ENCODE measurements around the gene FGGY. TPM values are rescaled to one million over a fixed set of nuclear protein-coding genes. Genes with fewer than 3 reads are reported as not detected.

The FGGY gene
- total and polyA plus RNA-seq, 4 donors: 9.0 to 44.4 (median 21.1) TPM

DNA sequence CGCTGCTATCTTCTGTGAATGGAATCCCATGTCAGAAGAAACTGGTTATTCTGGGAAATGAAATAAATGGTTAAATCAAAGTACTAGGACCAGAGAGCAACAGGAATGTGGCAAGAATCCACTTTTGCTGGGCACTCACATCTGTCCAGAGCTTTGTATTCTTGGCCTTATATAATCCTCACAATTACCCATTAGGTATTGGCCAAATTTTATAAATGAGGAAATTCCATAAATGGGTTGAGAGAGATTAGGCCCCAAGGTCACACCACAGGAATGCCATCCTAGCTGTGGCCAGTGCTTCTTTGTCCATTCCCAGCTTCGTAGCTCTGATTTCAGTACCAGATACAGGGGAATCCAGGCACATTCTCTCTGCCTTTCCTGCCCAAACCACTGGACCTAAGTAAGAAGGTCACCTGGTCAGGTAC is 441.7 kb downstream of the FGGY start:
- no peak for DNase-seq (ENCODE audit: low read depth in 4 of 6, low spot score in 6 of 6)
- Histone ChIP-seq H3K4me3 (ENCODE audit: low read depth, low read length) (no peak overlapping the region), H3K36me3 (ENCODE audit: control insufficient read depth, insufficient read depth, low read length) (no peaks in the 10 kb centered on the region), H3K4me1 (ENCODE audit: control insufficient read depth, insufficient read depth, low read length) (no peaks in the 10 kb centered on the region), H3K27ac (ENCODE audit: low read depth, low read length) (no peak overlapping the region), H3K27me3 (ENCODE audit: control insufficient read depth, insufficient read depth, low read length) (no peaks in the 10 kb centered on the region), H3K9me3 (ENCODE audit: control insufficient read depth, insufficient read depth, low read length) (peaks cover 5% of the 10 kb centered on the region)
- whole genome bisulfite sequencing (ENCODE audit: insufficient coverage): 84% methylated on average over 2 of the region's 2 CpGs

DNA sequence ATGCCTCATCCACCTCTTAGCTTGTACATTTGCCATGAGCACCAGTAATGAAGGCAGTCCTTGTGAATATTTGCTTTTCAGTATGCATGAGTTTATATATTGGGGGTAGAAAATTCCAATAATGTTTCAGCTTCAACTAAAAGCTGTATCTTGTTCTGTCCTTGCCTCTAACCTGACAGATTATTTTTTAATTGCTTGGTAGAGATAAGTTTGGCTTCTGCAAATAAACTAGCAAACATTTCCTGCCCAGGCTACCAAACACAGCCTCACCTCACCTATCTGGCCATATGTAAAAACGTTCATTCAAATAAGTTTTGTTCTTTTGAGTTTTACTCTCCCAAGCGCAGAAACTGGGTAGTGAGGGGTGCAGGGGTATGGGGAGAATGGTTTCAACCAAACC is 442.2 kb downstream of the FGGY start:
- H3K9me3 ChIP-seq (ENCODE audit: control insufficient read depth, insufficient read depth, low read length): peaks cover 5% of the 10 kb centered on the region
- DNase-seq (ENCODE audit: low read depth in 4 of 6, low spot score in 6 of 6): no peak
- no peak overlapping the region for H3K27ac ChIP-seq (ENCODE audit: low read depth, low read length)
- no peaks in the 10 kb centered on the region for H3K4me1 ChIP-seq (ENCODE audit: control insufficient read depth, insufficient read depth, low read length)
- no peaks in the 10 kb centered on the region for H3K27me3 ChIP-seq (ENCODE audit: control insufficient read depth, insufficient read depth, low read length)
- H3K36me3 ChIP-seq (ENCODE audit: control insufficient read depth, insufficient read depth, low read length): no peaks in the 10 kb centered on the region
- H3K4me3 ChIP-seq (ENCODE audit: low read depth, low read length): no peak overlapping the region
- no CpG with 5 or more reads among the region's 2 CpGs for WGBS (ENCODE audit: insufficient coverage)

- H3K27ac ChIP-seq (ENCODE audit: low read depth, low read length): no peak overlapping the region
- H3K4me1 ChIP-seq (ENCODE audit: control insufficient read depth, insufficient read depth, low read length): no peaks in the 10 kb centered on the region
- DNase-seq (ENCODE audit: low read depth in 4 of 6, low spot score in 6 of 6): no peak
- no peak overlapping the region for H3K4me3 ChIP-seq (ENCODE audit: low read depth, low read length)
- no peaks in the 10 kb centered on the region for H3K9me3 ChIP-seq (ENCODE audit: control insufficient read depth, insufficient read depth, low read length)
- H3K27me3 ChIP-seq (ENCODE audit: control insufficient read depth, insufficient read depth, low read length): no peaks in the 10 kb centered on the region
- H3K36me3 ChIP-seq (ENCODE audit: control insufficient read depth, insufficient read depth, low read length): no peaks in the 10 kb centered on the region
- 71% methylated on average over 2 of the region's 2 CpGs for WGBS (ENCODE audit: insufficient coverage)
Observed at GRCh38 chr1:59742526-59742925, 445.6 kb downstream of the FGGY start.

DNA sequence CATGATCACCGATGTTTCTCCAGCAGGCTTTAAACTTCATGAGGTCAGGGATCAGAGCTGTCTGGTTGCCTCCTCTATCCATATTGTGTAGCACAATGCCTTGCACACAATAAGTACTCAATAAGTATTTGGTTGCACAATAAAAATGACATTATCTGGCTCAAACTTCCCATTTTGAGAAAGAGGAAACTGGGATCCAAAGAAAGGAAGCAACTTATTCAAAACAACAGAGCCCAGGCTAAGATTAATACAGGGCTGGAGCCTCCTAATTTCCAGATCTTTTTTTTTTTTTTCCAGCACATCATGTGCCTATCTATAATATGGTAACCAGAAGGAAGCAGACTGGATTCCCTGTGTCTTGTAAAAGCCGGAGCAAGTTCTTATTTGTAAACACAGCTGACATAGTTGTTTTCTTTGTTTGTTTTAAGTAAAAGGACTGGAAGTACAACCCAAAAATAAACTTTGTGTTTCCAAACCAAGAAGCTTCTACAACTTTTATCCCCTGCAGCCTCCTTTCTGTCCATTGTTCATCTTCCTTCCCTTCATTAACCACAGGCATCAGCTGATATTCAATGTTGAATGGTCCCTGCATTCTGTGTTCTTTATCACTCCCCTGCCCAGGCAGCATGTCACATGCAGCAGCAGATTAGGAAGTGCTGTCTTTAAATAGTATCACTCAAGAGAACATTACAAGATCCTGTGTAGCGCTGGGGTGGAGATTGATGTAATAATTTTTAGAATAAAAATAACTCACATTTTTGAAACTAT is 446.6 kb downstream of the FGGY start:
- H3K36me3 ChIP-seq (ENCODE audit: control insufficient read depth, insufficient read depth, low read length): no peaks in the 10 kb centered on the region
- H3K4me1 ChIP-seq (ENCODE audit: control insufficient read depth, insufficient read depth, low read length): no peaks in the 10 kb centered on the region
- H3K4me3 ChIP-seq (ENCODE audit: low read depth, low read length): no peak overlapping the region
- no peak overlapping the region for H3K27ac ChIP-seq (ENCODE audit: low read depth, low read length)
- no peaks in the 10 kb centered on the region for H3K9me3 ChIP-seq (ENCODE audit: control insufficient read depth, insufficient read depth, low read length)
- DNase-seq (ENCODE audit: low read depth in 4 of 6, low spot score in 6 of 6): no peak
- WGBS (ENCODE audit: insufficient coverage): no CpG with 5 or more reads among the region's 3 CpGs
- H3K27me3 ChIP-seq (ENCODE audit: control insufficient read depth, insufficient read depth, low read length): no peaks in the 10 kb centered on the region

DNA sequence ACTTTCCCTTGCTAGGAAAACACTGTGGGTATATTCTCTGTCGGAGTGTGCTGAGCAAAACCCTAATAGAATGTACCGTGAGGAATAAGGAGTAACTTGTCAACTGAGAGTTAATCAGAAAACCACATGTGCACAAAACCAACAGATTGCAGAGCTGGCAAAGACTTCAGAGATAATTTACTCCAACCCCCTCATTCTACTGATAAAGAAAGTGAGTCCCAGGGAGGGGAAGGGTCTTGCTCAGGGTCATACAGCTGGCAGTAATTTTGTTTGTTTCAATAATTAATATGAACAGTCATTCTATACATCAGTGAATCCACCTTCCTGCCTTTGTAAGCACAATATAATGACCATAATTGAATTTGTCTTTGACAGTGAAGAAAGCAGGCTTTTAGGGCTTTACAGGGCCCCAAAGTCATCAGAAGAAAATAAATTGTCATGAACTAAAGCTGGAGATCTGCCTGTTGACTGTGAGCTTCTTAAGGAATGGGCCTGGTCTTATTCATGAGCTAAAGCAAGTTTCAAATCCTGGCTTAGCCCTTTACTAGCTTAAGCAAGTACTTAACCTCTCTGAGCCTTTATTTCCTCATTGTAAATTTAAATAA is 450.6 kb downstream of the FGGY start:
- H3K27ac ChIP-seq (ENCODE audit: low read depth, low read length): no peak overlapping the region
- no CpG with 5 or more reads among the region's 2 CpGs for WGBS (ENCODE audit: insufficient coverage)
- no peaks in the 10 kb centered on the region for H3K27me3 ChIP-seq (ENCODE audit: control insufficient read depth, insufficient read depth, low read length)
- no peaks in the 10 kb centered on the region for H3K9me3 ChIP-seq (ENCODE audit: control insufficient read depth, insufficient read depth, low read length)
- no peak for DNase-seq (ENCODE audit: low read depth in 4 of 6, low spot score in 6 of 6)
- H3K4me3 ChIP-seq (ENCODE audit: low read depth, low read length): no peak overlapping the region
- H3K36me3 ChIP-seq (ENCODE audit: control insufficient read depth, insufficient read depth, low read length): no peaks in the 10 kb centered on the region
- peaks cover 2% of the 10 kb centered on the region for H3K4me1 ChIP-seq (ENCODE audit: control insufficient read depth, insufficient read depth, low read length)

DNA sequence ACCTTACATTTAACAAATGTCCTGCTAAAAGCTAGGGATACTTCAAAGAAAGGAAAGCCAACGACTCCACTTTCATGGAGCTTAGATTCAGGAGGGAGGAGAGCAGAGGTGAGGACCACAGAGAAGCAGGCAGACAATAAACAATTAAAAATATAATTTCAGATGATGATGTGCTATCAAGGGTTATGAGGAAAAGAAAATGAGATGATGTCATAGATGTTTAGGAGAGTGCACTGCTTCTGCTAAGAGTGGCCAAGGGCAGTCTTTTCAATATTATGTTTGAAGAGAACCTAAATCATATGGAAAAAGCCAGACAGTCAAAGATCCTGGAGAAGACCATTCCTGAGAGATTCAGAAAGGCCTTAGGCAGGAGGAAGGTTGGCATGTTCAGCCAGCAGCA is 451.2 kb downstream of the FGGY start:
- no peaks in the 10 kb centered on the region for H3K36me3 ChIP-seq (ENCODE audit: control insufficient read depth, insufficient read depth, low read length)
- WGBS (ENCODE audit: insufficient coverage): no CpG with 5 or more reads among the region's 1 CpG
- H3K9me3 ChIP-seq (ENCODE audit: control insufficient read depth, insufficient read depth, low read length): no peaks in the 10 kb centered on the region
- no peaks in the 10 kb centered on the region for H3K27me3 ChIP-seq (ENCODE audit: control insufficient read depth, insufficient read depth, low read length)
- DNase-seq (ENCODE audit: low read depth in 4 of 6, low spot score in 6 of 6): no peak
- peaks cover 4% of the 10 kb centered on the region for H3K4me1 ChIP-seq (ENCODE audit: control insufficient read depth, insufficient read depth, low read length)
- no peak overlapping the region for H3K4me3 ChIP-seq (ENCODE audit: low read depth, low read length)
- no peak overlapping the region for H3K27ac ChIP-seq (ENCODE audit: low read depth, low read length)

DNA sequence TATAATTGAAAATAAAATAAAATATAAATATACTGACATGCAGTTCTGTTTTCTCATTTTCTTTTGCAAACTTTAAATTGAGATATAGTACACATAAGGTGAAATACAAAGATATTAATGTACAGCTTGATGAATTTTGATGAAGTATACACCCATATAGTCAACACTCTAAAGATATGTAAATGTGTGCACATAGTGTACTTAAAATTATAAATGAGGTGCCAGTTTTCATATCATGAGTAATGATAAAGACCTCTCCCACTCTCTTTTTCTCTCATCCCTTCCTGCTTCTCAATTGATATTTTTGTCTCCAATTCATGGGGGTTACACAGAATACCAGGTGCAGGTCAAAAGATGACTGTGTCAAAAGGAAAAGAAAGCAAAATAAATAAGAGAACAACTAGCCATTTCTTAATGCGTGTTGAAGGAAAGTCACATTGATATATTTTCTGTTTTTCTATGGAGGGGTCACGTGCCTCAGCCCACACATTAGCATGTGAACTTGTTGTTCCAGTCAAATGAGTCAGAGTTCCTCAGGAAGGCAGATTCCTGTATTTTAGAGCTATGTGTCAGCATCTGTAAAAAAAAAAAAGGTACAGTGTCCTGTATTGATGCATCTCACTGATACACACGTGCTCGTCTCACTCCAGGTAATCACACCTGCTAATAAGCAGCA is 453.6 kb downstream of the FGGY start:
- Histone ChIP-seq H3K4me3 (ENCODE audit: low read depth, low read length) (no peak overlapping the region), H3K27me3 (ENCODE audit: control insufficient read depth, insufficient read depth, low read length) (no peaks in the 10 kb centered on the region), H3K4me1 (ENCODE audit: control insufficient read depth, insufficient read depth, low read length) (peaks cover 4% of the 10 kb centered on the region), H3K36me3 (ENCODE audit: control insufficient read depth, insufficient read depth, low read length) (no peaks in the 10 kb centered on the region), H3K27ac (ENCODE audit: low read depth, low read length) (no peak overlapping the region), H3K9me3 (ENCODE audit: control insufficient read depth, insufficient read depth, low read length) (no peaks in the 10 kb centered on the region)
- DNase-seq (ENCODE audit: low read depth in 4 of 6, low spot score in 6 of 6): no peak
- WGBS (ENCODE audit: insufficient coverage): 83% methylated on average over 2 of the region's 4 CpGs

- Histone ChIP-seq H3K4me1 (ENCODE audit: control insufficient read depth, insufficient read depth, low read length) (peaks cover 4% of the 10 kb centered on the region), H3K9me3 (ENCODE audit: control insufficient read depth, insufficient read depth, low read length) (no peaks in the 10 kb centered on the region), H3K27ac (ENCODE audit: low read depth, low read length) (no peak overlapping the region), H3K4me3 (ENCODE audit: low read depth, low read length) (no peak overlapping the region), H3K36me3 (ENCODE audit: control insufficient read depth, insufficient read depth, low read length) (no peaks in the 10 kb centered on the region), H3K27me3 (ENCODE audit: control insufficient read depth, insufficient read depth, low read length) (no peaks in the 10 kb centered on the region)
- no CpG with 5 or more reads among the region's 2 CpGs for WGBS (ENCODE audit: insufficient coverage)
- no peak for DNase-seq (ENCODE audit: low read depth in 4 of 6, low spot score in 6 of 6)
Observed at GRCh38 chr1:59751004-59751395, 454.1 kb downstream of the FGGY start.

- Histone ChIP-seq H3K27me3 (ENCODE audit: control insufficient read depth, insufficient read depth, low read length) (no peaks in the 10 kb centered on the region), H3K36me3 (ENCODE audit: control insufficient read depth, insufficient read depth, low read length) (no peaks in the 10 kb centered on the region), H3K4me1 (ENCODE audit: control insufficient read depth, insufficient read depth, low read length) (peaks cover 4% of the 10 kb centered on the region), H3K4me3 (ENCODE audit: low read depth, low read length) (no peak overlapping the region), H3K27ac (ENCODE audit: low read depth, low read length) (no peak overlapping the region), H3K9me3 (ENCODE audit: control insufficient read depth, insufficient read depth, low read length) (no peaks in the 10 kb centered on the region)
- no peak for DNase-seq (ENCODE audit: low read depth in 4 of 6, low spot score in 6 of 6)
- WGBS (ENCODE audit: insufficient coverage): no CpG with 5 or more reads among the region's 2 CpGs
Observed at GRCh38 chr1:59751801-59752200, 454.9 kb downstream of the FGGY start.

All from spinal cord (tissue), 10 donors.